ENCODE results near the gene UBN2. TPM values are rescaled to one million over a fixed set of nuclear protein-coding genes. Genes with fewer than 3 reads are reported as not detected.
"Not testable (repeated sequence)": the region's sequence is repeated elsewhere in the genome, so short reads cannot be mapped to it uniquely, and the experiment has no call there.

The UBN2 gene
- total and polyA plus RNA-seq, 8 donors, result 0.76 to 23.9 (median 6.3) TPM

- intact Hi-C loops (cut with DNase I; ENCODE audit: low total_unique reads), result no loop called here
Measured at GRCh38 chr7:139218173-139218572, 12.9 kb upstream of the UBN2 start.

DNA sequence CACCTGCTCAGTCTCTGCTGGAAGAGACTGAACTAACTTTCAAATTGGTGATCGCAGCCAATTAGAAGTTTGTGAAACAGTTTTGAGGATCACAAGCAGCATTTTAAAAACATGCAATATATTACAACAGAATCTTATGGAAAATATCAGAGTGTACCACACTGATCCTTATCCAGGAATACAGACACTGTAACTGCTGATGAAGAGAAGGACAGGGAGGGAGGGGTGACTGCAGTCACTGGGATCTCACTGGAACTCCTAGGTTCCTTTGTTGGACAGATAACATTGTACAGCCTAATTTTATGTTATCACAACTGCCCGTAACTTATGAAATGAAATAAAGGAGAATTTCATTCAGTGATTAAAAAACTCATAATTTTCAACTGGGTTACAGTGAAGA lies 6.8 kb upstream of the UBN2 start:
- Histone ChIP-seq H3K27ac (no peak overlapping the region), H3K36me3 (no peaks in the 10 kb centered on the region), H3K4me1 (no peaks in the 10 kb centered on the region), H3K27me3 (no peaks in the 10 kb centered on the region), H3K4me3 (no peak overlapping the region), H3K9me3 (no peaks in the 10 kb centered on the region)
- no peak for DNase-seq
- TF ChIP-seq, protein P1, sequence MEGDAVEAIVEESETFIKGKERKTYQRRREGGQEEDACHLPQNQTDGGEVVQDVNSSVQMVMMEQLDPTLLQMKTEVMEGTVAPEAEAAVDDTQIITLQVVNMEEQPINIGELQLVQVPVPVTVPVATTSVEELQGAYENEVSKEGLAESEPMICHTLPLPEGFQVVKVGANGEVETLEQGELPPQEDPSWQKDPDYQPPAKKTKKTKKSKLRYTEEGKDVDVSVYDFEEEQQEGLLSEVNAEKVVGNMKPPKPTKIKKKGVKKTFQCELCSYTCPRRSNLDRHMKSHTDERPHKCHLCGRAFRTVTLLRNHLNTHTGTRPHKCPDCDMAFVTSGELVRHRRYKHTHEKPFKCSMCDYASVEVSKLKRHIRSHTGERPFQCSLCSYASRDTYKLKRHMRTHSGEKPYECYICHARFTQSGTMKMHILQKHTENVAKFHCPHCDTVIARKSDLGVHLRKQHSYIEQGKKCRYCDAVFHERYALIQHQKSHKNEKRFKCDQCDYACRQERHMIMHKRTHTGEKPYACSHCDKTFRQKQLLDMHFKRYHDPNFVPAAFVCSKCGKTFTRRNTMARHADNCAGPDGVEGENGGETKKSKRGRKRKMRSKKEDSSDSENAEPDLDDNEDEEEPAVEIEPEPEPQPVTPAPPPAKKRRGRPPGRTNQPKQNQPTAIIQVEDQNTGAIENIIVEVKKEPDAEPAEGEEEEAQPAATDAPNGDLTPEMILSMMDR (IDR thresholded peaks at IDR 0.05), result no peak
- TF ChIP-seq POLR2AphosphoS5 (IDR thresholded peaks at IDR 0.05), result no peak
- no peak for TF ChIP-seq POLR2A (IDR thresholded peaks at IDR 0.05)
- no peak for TF ChIP-seq EP300 (IDR thresholded peaks at IDR 0.05)
- intact Hi-C loops (cut with DNase I; ENCODE audit: low total_unique reads), result no loop called here
- 77 to 92% (median 81%) methylated on average over 2 of the region's 2 CpGs for WGBS, 5 donors

More at GRCh38 chr7:139218173-139218572, 12.9 kb upstream of the UBN2 start:
- Histone ChIP-seq H3K9me3 (no peaks in the 10 kb centered on the region), H3K36me3 (no peaks in the 10 kb centered on the region), H3K4me1 (no peaks in the 10 kb centered on the region), H3K27ac (no peak overlapping the region), H3K4me3 (no peak overlapping the region), H3K27me3 (no peaks in the 10 kb centered on the region)
- TF ChIP-seq EP300 (IDR thresholded peaks at IDR 0.05) (no peak), POLR2AphosphoS5 (IDR thresholded peaks at IDR 0.05) (no peak), POLR2A (IDR thresholded peaks at IDR 0.05) (no peak)
- TF ChIP-seq, protein P1 (IDR thresholded peaks at IDR 0.05), result no peak
- 36 to 50% (median 44%) methylated on average over 1 of the region's 1 CpG for WGBS, 5 donors
- DNase-seq, result no peak

GRCh38 chr7:139224836-139225235 lies 6.2 kb upstream of the UBN2 start:
- DNase-seq; H3K4me1 ChIP-seq; H3K9me3 ChIP-seq; H3K36me3 ChIP-seq; intact Hi-C loops (cut with DNase I; ENCODE audit: low total_unique reads); H3K27me3 ChIP-seq; H3K27ac ChIP-seq; H3K4me3 ChIP-seq: not testable (repeated sequence)
- WGBS, 5 donors, result 92 to 96% (median 95%) methylated on average over 16 to 18 of the region's 18 CpGs

DNA sequence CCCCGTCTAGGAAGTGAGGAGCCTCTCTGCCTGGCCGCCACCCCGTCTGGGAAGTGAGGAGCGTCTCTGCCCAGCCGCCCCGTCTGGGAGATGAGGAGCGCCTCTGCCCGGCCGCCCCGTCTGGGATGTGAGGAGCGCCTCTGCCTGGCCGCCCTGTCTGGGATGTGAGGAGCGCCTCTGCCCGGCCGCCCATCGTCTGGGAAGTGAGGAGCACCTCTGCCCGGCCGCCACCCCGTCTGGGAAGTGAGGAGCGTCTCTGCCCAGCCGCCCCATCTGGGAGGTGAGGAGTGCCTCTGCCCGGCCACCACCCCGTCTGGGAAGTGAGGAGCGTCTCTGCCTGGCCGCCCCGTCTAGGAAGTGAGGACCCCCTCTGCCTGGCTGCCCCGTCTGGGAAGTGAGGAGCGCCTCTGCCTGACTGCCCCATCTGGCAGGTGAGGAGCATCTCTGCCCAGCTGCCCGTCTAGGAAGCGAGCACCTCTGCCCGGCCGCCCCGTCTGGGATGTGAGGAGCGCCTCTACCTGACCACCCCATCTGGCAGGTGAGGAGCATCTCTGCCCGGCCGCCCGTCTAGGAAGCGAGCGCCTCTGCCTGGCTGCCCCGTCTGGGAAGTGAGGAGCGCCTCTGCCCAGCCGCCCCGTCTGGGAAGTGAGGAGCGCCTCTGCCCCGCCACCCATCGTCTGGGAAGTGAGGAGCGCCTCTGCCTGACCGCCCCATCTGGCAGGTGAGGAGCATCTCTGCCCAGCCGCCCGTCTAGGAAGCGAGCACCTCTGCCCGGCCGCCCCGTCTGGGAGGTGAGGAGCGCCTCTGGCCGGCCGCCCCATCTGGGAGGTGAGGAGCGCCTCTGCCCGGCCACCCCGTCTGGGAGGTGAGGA lies 5.5 kb upstream of the UBN2 start:
- H3K36me3 ChIP-seq; H3K4me3 ChIP-seq; H3K27me3 ChIP-seq; H3K27ac ChIP-seq; H3K9me3 ChIP-seq; intact Hi-C loops (cut with DNase I; ENCODE audit: low total_unique reads); DNase-seq; H3K4me1 ChIP-seq: not testable (repeated sequence)
- WGBS, 5 donors, result 92 to 97% (median 95%) methylated on average over 37 to 60 of the region's 60 CpGs

DNA sequence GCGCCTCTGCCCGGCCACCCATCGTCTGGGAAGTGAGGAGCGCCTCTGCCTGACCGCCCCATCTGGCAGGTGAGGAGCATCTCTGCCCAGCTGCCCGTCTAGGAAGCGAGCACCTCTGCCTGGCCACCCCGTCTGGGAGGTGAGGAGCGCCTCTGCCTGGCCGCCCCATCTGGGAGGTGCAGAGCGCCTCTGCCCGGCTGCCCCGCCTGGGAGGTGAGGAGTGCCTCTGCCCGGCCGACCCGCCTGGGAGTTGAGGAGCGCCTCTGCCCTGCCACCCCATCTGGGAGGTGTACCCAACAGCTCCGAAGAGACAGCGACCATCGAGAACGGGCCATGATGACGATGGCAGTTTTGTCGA lies 4.9 kb upstream of the UBN2 start:
- H3K27me3 ChIP-seq; H3K36me3 ChIP-seq; H3K4me1 ChIP-seq; H3K27ac ChIP-seq; intact Hi-C loops (cut with DNase I; ENCODE audit: low total_unique reads); DNase-seq; H3K9me3 ChIP-seq; H3K4me3 ChIP-seq: not testable (repeated sequence)
- WGBS, 5 donors, result 94 to 96% (median 96%) methylated on average over 13 to 23 of the region's 23 CpGs

GRCh38 chr7:139226988-139227488 lies 4.0 kb upstream of the UBN2 start:
- H3K27ac ChIP-seq; DNase-seq; H3K4me3 ChIP-seq; intact Hi-C loops (cut with DNase I; ENCODE audit: low total_unique reads); H3K36me3 ChIP-seq; H3K9me3 ChIP-seq; H3K27me3 ChIP-seq: not testable (repeated sequence)
- H3K4me1 ChIP-seq, result peaks cover 0 to 11% (median 9%) of the 10 kb centered on the region in 4 donors
- WGBS, 5 donors, result 89 to 96% (median 93%) methylated on average over 8 of the region's 8 CpGs

All from stomach (tissue), 9 donors.